Mammary epithelial cell (primary cell): ENCODE measurements around the gene TCN2.

ENCODE experiments used
- CTCF ChIP-seq, 2 donors: IDR thresholded peaks in 1 of 2; conservative IDR thresholded peaks in 1 of 2; 2 replicates each; pipeline ENCODE4 v1.5.1; 2011 to 2012; ENCODE audit warnings: inconsistent platforms in 2 of 2, low read length in 2 of 2, mild to moderate bottlenecking in 2 of 2, control low read depth in 1 of 2, low read depth in 1 of 2; ENCODE audit not compliant: insufficient read depth in 1 of 2; ENCODE audit errors: extremely low read depth in 1 of 2
- EZH2 ChIP-seq: IDR thresholded peaks from 2 replicates; pipeline ENCODE4 v1.6.1; 2012; ENCODE audit warnings: low read length, inconsistent platforms, borderline replicate concordance

DNA sequence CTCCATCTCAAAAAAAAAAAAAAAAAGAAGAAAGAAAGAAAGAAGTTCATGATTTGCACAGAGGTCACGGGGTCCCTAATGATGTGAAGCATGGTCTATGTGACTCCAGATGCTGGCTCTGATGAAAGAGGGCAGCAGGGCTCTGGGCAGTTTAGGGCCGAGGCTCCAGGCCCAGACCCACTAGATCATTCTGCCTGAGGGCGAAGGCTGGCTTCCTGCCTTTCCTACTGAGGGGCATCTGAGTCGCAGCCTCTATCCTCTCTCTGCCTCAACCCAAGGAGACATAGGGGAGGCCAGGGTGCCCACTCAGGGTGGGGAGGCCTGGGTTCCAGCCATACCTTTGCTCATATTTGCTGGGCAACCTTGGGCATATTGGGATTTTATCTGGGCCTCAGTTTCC, 33.4 kb downstream of the TCN2 start:
- TF ChIP-seq CTCF (conservative IDR thresholded peaks at IDR 0.05 in 1 of 2, IDR thresholded peaks at IDR 0.05 in 1 of 2; ENCODE audit: extremely low read depth in 1 of 2, insufficient read depth in 1 of 2, low read depth in 1 of 2, low read length in 2 of 2) (no peak), EZH2 (no peak)
